Measurements from ENCODE around the gene SRA1. TPM values are rescaled to one million over a fixed set of nuclear protein-coding genes. Genes with fewer than 3 reads are reported as not detected.

The SRA1 gene
- total and polyA plus RNA-seq, 2 of the 8 experiments (the other 6 are each of a cell fraction or from before 2014, with no cell fraction given), result 27.4 to 39.4 TPM

DNA sequence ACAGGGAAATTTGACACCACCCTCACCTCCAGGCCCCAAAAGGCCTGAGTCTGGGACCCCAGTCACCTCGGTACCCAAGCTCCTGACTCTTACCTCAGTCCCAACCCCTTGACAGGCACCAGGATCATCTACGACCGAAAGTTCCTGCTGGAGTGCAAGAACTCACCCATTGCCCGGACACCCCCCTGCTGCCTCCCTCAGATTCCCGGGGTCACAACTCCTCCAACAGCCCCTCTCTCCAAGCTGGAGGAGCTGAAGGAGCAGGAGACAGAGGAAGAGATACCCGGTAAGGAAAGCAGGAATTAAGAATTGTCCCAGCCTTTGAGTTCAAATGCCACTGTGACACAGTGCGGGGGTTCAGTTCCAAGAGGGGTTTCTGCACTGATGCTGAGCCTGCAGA lies 8.5 kb downstream of the SRA1 start:
- Histone ChIP-seq H3K4me2 (ENCODE audit: insufficient read depth in 1 of 2, low read depth in 2 of 2, low read length in 2 of 2) (peak overlapping the region; percentile 71 to 94; a peak in 3 of 4 replicates), H4K20me1 (replicated peaks in 1 of 2; ENCODE audit: control insufficient read depth in 1 of 2, insufficient read depth in 2 of 2, low read length in 2 of 2) (peaks cover 0 to 7% of the 10 kb centered on the region in 2 experiments), H3K9ac (replicated peaks in 1 of 4; ENCODE audit: extremely low read depth in 1 of 4, low read depth in 3 of 4, low read length in 3 of 4) (peak overlapping the region in 3 of 4 experiments; percentile 5 to 75 (median 48); a peak in 4 of 7 replicates), H3K9me3 (ENCODE audit: insufficient read depth in 2 of 2, low read depth in 1 of 2, low read length in 1 of 2) (no peaks in the 10 kb centered on the region), H3K36me3 (ENCODE audit: control insufficient read depth in 2 of 4, insufficient read depth in 4 of 4, low read length in 3 of 4) (peaks cover 11 to 39% (median 28%) of the 10 kb centered on the region in 4 experiments), H2BK5ac (ENCODE audit: low read depth, low read length) (no peak overlapping the region), H2BK120ac (replicated peaks; ENCODE audit: low read depth, low read length) (no peak overlapping the region), H3K27ac (ENCODE audit: low read depth, low read length) (no peak overlapping the region), H2AFZ (ENCODE audit: low read length) (no peak overlapping the region), H3K18ac (ENCODE audit: extremely low read depth, low read length) (no peak overlapping the region), H2BK15ac (ENCODE audit: low read length) (no peak overlapping the region), H3K56ac (replicated peaks; ENCODE audit: insufficient read length, low read depth, low read length) (no peak overlapping the region), H2BK12ac (ENCODE audit: low read depth, low read length) (no peak overlapping the region), H3K4me3 (ENCODE audit: extremely low read depth in 1 of 4, insufficient read depth in 2 of 4, low read depth in 3 of 4, low read length in 4 of 4) (peak overlapping the region in 1 of 4 experiments; percentile 66; a peak in 3 of 8 replicates), H3K23me2 (ENCODE audit: low read depth, low read length) (peaks cover 6% of the 10 kb centered on the region), H3K14ac (ENCODE audit: insufficient read length) (no peak overlapping the region), H4K91ac (replicated peaks; ENCODE audit: insufficient read length, low read length) (no peak overlapping the region), H3K23ac (ENCODE audit: insufficient read length) (no peak overlapping the region), H3K27me3 (replicated peaks in 1 of 4; ENCODE audit: control insufficient read depth in 3 of 4, extremely low read depth in 1 of 4, insufficient read depth in 3 of 4, low read length in 3 of 4) (no peaks in the 10 kb centered on the region), H4K5ac (ENCODE audit: insufficient read length, low read depth, low read length) (no peak overlapping the region), H2BK20ac (ENCODE audit: low read length) (no peak overlapping the region), H3K79me2 (ENCODE audit: control insufficient read depth in 1 of 2, insufficient read depth in 2 of 2, low read length in 2 of 2) (peaks cover 0 to 8% of the 10 kb centered on the region in 2 experiments; a peak in 1 of 4 replicates), H3K79me1 (ENCODE audit: low read depth, low read length) (no peaks in the 10 kb centered on the region; the same call in 1 of the 2 replicates), H3K4me1 (replicated peaks in 1 of 4; ENCODE audit: control insufficient read depth in 3 of 4, insufficient read depth in 4 of 4, low read length in 3 of 4) (peaks cover 0 to 18% (median 6%) of the 10 kb centered on the region in 4 experiments; a peak in 4 of 7 replicates), H4K8ac (ENCODE audit: extremely low read depth, insufficient read depth, low read length) (no peak overlapping the region), H3K4ac (replicated peaks; ENCODE audit: insufficient read length, low read depth, low read length) (no peak overlapping the region), H2AK5ac (ENCODE audit: low read depth, low read length) (no peak overlapping the region)
- no peak for FAIRE-seq
- POLR2A ChIA-PET (ENCODE audit: partially characterized antibody), result interaction anchor here (0.6 to 14.4 kb wide), 15 partner anchors 10 to 204 kb away, joined by 3 to 191 read pairs (median 8); partner anchors contain the start of genes APBB3, DND1, HARS1 and HARS2
- DNase-seq (ENCODE audit: low read depth in 1 of 2, low spot score in 2 of 2), result no peak
- CTCF ChIA-PET (ENCODE audit: partially characterized antibody), result interaction anchor here (1.0 to 3.1 kb wide), 14 partner anchors 10 to 194 kb away, joined by 3 to 19 read pairs (median 4); partner anchors contain the start of genes HARS1, HARS2, SLC35A4 and SRA1
- 77% methylated on average over 7 of the region's 7 CpGs; no CpG with 5 or more reads in 1 of the 2 experiments for WGBS, 2 experiments (ENCODE audit: extremely low coverage in 1 of 2, insufficient coverage in 1 of 2, insufficient read length in 1 of 2, insufficient replicate concordance in 2 of 2, low coverage in 1 of 2, low lambda C conversion rate in 2 of 2, missing lambda C conversion rate in 1 of 2)
- TF ChIP-seq BRCA1 (IDR thresholded peaks at IDR 0.05; ENCODE audit: low read depth, low read length) (no peak), CBX5 (IDR thresholded peaks at IDR 0.05; ENCODE audit: low read depth, low read length) (no peak), NRF1 (IDR thresholded peaks at IDR 0.05; ENCODE audit: low read depth, low read length) (no peak)

All from H1 (cell line).